Measurements from ENCODE around the gene B3GALT6. TPM values are rescaled to one million over a fixed set of nuclear protein-coding genes. Genes with fewer than 3 reads are reported as not detected.

B3GALT6 gene
- polyA plus RNA-seq, 3 donors = 1.9 to 8.8 (median 7.2) TPM

DNA sequence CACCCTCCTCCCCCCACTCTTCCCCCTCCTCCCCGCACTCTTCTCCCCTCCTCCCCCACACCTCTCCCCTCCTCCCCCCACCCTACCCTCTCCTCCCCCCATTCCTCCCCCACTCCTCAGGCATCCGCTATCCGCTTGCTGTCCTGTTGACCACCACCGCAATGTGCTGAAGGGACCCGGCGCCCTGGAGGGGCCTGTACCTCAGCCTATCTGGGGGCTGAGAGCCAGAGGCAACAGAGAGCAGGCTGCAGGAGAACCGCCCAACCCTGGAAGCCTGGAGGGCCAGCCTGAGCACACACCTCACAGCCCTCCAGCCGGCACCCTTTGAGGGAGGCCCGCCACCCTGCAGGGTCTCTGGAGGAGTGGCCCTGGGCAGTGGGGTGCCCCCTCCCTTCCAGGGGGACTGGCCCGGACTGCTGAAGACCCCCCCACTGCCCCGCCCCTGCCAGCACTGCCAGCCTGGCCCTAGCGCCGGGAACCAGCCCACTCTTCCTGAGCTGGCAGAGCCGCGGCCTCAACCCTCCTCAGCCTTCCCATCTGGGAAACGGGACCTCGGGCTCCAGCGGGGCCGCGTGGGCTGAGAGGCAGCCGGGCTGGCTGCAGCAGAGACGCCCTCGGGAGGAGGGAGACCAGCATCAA lies 13.3 kb downstream of the B3GALT6 start:
- Mint-ChIP-seq H3K27me3 (ENCODE audit: low read depth in 3 of 3) (peaks cover 16 to 34% (median 17%) of the 10 kb centered on the region in 3 donors), H3K9me3 (peaks cover 0 to 2% (median 0%) of the 10 kb centered on the region in 7 donors), H3K36me3 (no peaks in the 10 kb centered on the region), H3K4me3 (no peak overlapping the region), H3K4me1 (no peaks in the 10 kb centered on the region), H3K27ac (no peak overlapping the region)
- Histone ChIP-seq H3K27me3 (ENCODE audit: control insufficient read depth in 2 of 2, insufficient read depth in 2 of 2, low read length in 2 of 2) (peaks cover 0 to 23% of the 10 kb centered on the region in 2 donors), H3K36me3 (replicated peaks in 1 of 2; ENCODE audit: control insufficient read depth in 1 of 2, insufficient read depth in 2 of 2, low read length in 2 of 2) (no peaks in the 10 kb centered on the region), H3K9ac (ENCODE audit: insufficient read depth, low read length, poor library complexity, severe bottlenecking) (no peak overlapping the region), H2AFZ (ENCODE audit: insufficient read depth, low read depth, low read length, poor library complexity, severe bottlenecking) (no peak overlapping the region), H3K9me3 (replicated peaks in 1 of 2; ENCODE audit: control insufficient read depth in 1 of 2, insufficient read depth in 1 of 2, low read length in 2 of 2) (no peaks in the 10 kb centered on the region), H4K20me1 (ENCODE audit: insufficient read depth, low read length) (peaks cover 7% of the 10 kb centered on the region), H3K4me2 (replicated peaks; ENCODE audit: extremely low read depth, low read length, poor library complexity, severe bottlenecking) (no peak overlapping the region), H3K27ac (ENCODE audit: low read depth in 1 of 2, low read length in 2 of 2) (no peak overlapping the region), H3K4me3 (replicated peaks in 1 of 3; ENCODE audit: low read depth in 2 of 3, low read length in 3 of 3) (no peak overlapping the region), H3K79me2 (ENCODE audit: insufficient read depth, low read length) (no peaks in the 10 kb centered on the region), H3K4me1 (ENCODE audit: control insufficient read depth in 1 of 2, insufficient read depth in 2 of 2, low read length in 2 of 2) (no peaks in the 10 kb centered on the region)
- DNase-seq = no peak
- 82% methylated on average over 22 of the region's 23 CpGs for WGBS (ENCODE audit: insufficient coverage)
- TF ChIP-seq, protein P1, sequence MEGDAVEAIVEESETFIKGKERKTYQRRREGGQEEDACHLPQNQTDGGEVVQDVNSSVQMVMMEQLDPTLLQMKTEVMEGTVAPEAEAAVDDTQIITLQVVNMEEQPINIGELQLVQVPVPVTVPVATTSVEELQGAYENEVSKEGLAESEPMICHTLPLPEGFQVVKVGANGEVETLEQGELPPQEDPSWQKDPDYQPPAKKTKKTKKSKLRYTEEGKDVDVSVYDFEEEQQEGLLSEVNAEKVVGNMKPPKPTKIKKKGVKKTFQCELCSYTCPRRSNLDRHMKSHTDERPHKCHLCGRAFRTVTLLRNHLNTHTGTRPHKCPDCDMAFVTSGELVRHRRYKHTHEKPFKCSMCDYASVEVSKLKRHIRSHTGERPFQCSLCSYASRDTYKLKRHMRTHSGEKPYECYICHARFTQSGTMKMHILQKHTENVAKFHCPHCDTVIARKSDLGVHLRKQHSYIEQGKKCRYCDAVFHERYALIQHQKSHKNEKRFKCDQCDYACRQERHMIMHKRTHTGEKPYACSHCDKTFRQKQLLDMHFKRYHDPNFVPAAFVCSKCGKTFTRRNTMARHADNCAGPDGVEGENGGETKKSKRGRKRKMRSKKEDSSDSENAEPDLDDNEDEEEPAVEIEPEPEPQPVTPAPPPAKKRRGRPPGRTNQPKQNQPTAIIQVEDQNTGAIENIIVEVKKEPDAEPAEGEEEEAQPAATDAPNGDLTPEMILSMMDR (IDR thresholded peaks at IDR 0.05) = no peak
- intact Hi-C loops (cut with micrococcal nuclease) = no loop called here

DNA sequence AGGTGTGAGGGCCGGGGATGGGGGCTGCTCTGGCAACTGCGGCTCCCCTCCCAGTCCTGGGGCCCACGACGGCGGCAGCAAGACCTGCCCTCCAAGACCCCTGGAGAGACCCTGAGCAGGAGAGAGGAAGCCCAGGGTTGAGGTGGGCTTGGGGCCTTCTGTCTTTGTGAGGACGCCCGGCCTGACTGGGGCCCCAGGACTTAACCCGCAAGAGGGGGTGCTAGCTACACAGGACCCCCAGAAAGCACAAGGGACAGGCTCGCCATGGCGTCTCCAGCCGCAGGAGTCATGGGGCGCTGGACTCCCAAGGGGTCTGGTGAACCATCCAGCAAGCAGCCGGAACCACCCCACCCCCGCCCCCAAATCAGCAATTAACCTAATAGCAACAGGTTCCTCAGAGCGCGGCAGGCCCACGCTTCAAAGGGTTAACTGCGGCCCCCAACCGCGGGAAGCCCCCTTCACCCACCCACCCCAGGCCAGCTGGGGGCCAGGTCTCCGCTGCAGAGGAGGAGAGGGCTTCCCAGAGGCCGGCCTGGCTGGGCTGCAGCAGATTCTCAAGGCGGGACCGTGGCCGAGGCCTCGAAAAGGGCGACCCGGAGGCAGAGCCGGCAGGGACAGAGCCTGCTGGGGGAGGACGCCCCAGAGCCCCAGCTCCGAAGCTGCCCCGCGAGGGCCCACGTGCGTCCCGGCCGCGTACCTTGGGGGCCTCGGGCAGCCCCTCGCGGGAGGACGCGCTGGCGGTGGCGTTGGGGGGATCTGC lies 14.0 kb downstream of the B3GALT6 start:
- Histone ChIP-seq H3K36me3 (replicated peaks in 1 of 2; ENCODE audit: control insufficient read depth in 1 of 2, insufficient read depth in 2 of 2, low read length in 2 of 2) (no peaks in the 10 kb centered on the region), H3K9ac (ENCODE audit: insufficient read depth, low read length, poor library complexity, severe bottlenecking) (no peak overlapping the region), H3K79me2 (ENCODE audit: insufficient read depth, low read length) (no peaks in the 10 kb centered on the region), H2AFZ (ENCODE audit: insufficient read depth, low read depth, low read length, poor library complexity, severe bottlenecking) (no peak overlapping the region), H3K27ac (ENCODE audit: low read depth in 1 of 2, low read length in 2 of 2) (no peak overlapping the region), H3K27me3 (ENCODE audit: control insufficient read depth in 2 of 2, insufficient read depth in 2 of 2, low read length in 2 of 2) (peaks cover 0 to 23% of the 10 kb centered on the region in 2 donors), H3K4me2 (replicated peaks; ENCODE audit: extremely low read depth, low read length, poor library complexity, severe bottlenecking) (no peak overlapping the region), H3K4me3 (replicated peaks in 1 of 3; ENCODE audit: low read depth in 2 of 3, low read length in 3 of 3) (no peak overlapping the region), H3K9me3 (replicated peaks in 1 of 2; ENCODE audit: control insufficient read depth in 1 of 2, insufficient read depth in 1 of 2, low read length in 2 of 2) (no peaks in the 10 kb centered on the region), H3K4me1 (ENCODE audit: control insufficient read depth in 1 of 2, insufficient read depth in 2 of 2, low read length in 2 of 2) (no peaks in the 10 kb centered on the region), H4K20me1 (ENCODE audit: insufficient read depth, low read length) (peaks cover 13% of the 10 kb centered on the region)
- no peak for DNase-seq
- H3K4me1 Mint-ChIP-seq = no peaks in the 10 kb centered on the region
- peak overlapping the region in 1 of 2 donors; percentile 69 for H3K4me3 Mint-ChIP-seq
- H3K9me3 Mint-ChIP-seq = no peaks in the 10 kb centered on the region
- intact Hi-C loops (cut with micrococcal nuclease) = no loop called here
- H3K27me3 Mint-ChIP-seq (ENCODE audit: low read depth in 3 of 3) = peaks cover 16 to 32% (median 17%) of the 10 kb centered on the region in 3 donors
- no peak overlapping the region for H3K27ac Mint-ChIP-seq
- WGBS (ENCODE audit: insufficient coverage) = 28% methylated on average over 33 of the region's 45 CpGs
- no peaks in the 10 kb centered on the region for H3K36me3 Mint-ChIP-seq
- TF ChIP-seq, protein P1 (IDR thresholded peaks at IDR 0.05) = no peak

Data from CD14-positive monocyte (primary cell).